Measurements from ENCODE around the gene TRERF1. TPM values are rescaled to one million over a fixed set of nuclear protein-coding genes. Genes with fewer than 3 reads are reported as not detected.

Gene TRERF1
- total and polyA plus RNA-seq, 5 donors from 2014 or later, result 2.3 to 55.7 (median 4.7) TPM

DNA sequence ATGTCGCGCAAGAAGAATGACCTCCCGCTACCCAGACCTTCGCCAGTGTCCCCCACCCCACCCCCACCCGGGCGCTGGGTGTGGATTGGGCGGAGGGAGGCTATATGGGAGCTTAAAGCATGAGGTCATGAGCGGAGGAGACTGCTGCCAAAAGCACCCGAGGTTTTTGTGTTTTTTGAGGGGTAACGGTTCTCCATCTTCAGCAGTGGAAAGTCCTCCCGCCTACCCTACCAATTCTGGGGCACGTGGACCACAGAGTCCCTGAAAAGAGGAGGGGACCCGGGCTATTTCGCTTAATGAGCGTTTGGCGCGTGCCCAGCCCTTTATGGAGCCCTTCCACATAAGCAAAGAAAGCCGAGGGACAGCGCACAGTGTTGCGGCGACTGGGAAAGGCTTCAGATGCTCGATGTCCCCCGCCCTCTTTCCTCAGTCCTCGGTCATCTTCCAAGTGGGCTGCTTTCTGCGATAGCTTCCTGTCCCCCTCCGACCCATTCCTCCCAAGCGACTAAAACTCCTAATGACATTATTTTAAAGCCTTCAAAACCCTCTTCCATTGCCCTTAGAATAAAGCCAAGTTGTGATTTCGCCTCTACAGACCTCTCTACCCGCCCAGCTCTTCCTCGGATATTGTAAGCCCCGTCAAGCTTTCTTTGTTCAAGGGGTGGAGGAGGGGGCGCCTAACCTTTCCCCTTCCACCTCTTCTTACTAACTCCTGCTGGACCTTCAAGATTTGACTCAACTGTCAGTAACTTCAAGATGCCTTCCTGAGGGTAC is 2.1 kb upstream of the TRERF1 start:
- Mint-ChIP-seq H3K27me3 (peaks cover 5% of the 10 kb centered on the region), H3K4me3 (peak overlapping the region; percentile 92 to 98 (median 94)), H3K4me1 (peaks cover 7 to 34% (median 19%) of the 10 kb centered on the region in 4 donors), H3K36me3 (no peaks in the 10 kb centered on the region), H3K9me3 (peaks cover 0 to 1% (median 0%) of the 10 kb centered on the region in 7 donors), H3K27ac (peak overlapping the region; percentile 38 to 87 (median 79))
- ATAC-seq (ENCODE audit: low read depth in 2 of 2), result no peak
- H3K27ac ChIP-seq (ENCODE audit: insufficient read depth, low read length, poor library complexity, severe bottlenecking), result peak overlapping the region; percentile 60
- DNase-seq, result no peak
- peaks cover 32% of the 10 kb centered on the region for H3K4me1 ChIP-seq (ENCODE audit: control insufficient read depth, insufficient read depth, low read length, poor library complexity, severe bottlenecking)
- H3K4me3 ChIP-seq (ENCODE audit: low read depth, low read length), result peak overlapping the region; percentile 57
- H3K27me3 ChIP-seq (ENCODE audit: control insufficient read depth, insufficient read depth, low read length), result no peaks in the 10 kb centered on the region
- no peaks in the 10 kb centered on the region for H3K9me3 ChIP-seq (ENCODE audit: control insufficient read depth in 2 of 2, low read length in 2 of 2)
- H3K36me3 ChIP-seq (ENCODE audit: control insufficient read depth, insufficient read depth, low read length), result no peaks in the 10 kb centered on the region

GRCh38 chr6:42453031-42453653 is 1.4 kb upstream of the TRERF1 start:
- DNase-seq (peak; percentile 68 to 80 (median 73)), ATAC-seq (ENCODE audit: low read depth in 2 of 2) (peak; percentile 74 to 77)
- Mint-ChIP-seq H3K27me3 (peaks cover 5% of the 10 kb centered on the region), H3K4me1 (peaks cover 10 to 41% (median 25%) of the 10 kb centered on the region in 4 donors), H3K9me3 (peaks cover 0 to 1% (median 0%) of the 10 kb centered on the region in 7 donors), H3K36me3 (peaks cover 2% of the 10 kb centered on the region), H3K27ac (peak overlapping the region in 1 of 3 donors; percentile 86), H3K4me3 (peak overlapping the region; percentile 92 to 98 (median 93))
- Histone ChIP-seq H3K27me3 (ENCODE audit: control insufficient read depth, insufficient read depth, low read length) (no peaks in the 10 kb centered on the region), H3K27ac (ENCODE audit: insufficient read depth, low read length, poor library complexity, severe bottlenecking) (peak overlapping the region; percentile 60), H3K4me1 (ENCODE audit: control insufficient read depth, insufficient read depth, low read length, poor library complexity, severe bottlenecking) (peaks cover 39% of the 10 kb centered on the region), H3K36me3 (ENCODE audit: control insufficient read depth, insufficient read depth, low read length) (no peaks in the 10 kb centered on the region), H3K9me3 (ENCODE audit: control insufficient read depth in 2 of 2, low read length in 2 of 2) (no peaks in the 10 kb centered on the region), H3K4me3 (ENCODE audit: low read depth, low read length) (peak overlapping the region; percentile 57)

DNA sequence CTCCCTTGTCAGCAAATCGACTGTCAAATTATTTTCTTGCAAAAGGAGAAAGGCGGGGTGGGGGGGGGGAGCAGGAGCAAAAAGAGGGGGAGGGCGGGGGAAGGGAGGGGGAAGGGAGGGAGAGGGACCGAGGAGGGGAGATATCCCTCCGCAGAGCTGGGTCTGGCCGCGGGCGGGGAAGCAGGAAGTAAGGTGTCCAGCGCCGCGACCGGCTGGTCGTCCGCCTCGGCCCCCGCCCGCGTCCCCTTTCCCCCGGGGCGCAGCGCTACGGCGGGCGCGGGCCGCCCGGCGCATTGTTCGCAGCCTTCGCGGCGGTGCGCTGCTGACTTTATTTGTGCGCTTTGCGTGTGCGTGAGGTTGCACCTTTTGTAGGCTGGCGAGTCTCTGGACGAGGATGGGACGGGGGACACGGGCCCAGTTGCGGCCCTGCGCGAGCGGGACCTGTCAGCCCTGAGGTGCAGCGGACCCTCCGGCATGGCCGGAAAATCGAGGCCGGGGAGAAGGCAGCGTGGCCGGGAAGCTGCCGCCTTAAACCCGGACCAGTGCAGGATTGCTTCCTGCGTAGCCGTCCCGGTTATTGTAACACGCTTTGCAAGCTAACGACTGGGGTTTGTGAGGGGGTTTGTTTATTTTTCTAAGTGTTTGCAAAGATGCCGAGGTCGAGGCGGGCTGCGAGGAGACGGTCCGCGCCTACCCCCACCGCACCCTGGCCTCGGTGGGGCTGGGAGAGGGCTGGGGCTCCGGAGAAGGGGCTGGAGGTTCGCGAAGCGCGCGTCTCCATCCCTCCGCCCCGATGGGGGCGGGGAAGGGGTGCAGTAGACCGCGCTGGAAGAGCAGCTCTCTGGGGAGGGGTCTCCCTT is 675 bp upstream of the TRERF1 start:
- H3K27me3 ChIP-seq (ENCODE audit: control insufficient read depth, insufficient read depth, low read length), result no peaks in the 10 kb centered on the region
- DNase-seq, result peak; percentile 20 to 70 (median 70)
- peak overlapping the region; percentile 94 for H3K4me3 ChIP-seq (ENCODE audit: low read depth, low read length)
- peak overlapping the region; percentile 98 to 100 (median 99) for H3K4me3 Mint-ChIP-seq
- peak overlapping the region in 2 of 3 donors; percentile 86 to 96 for H3K27ac Mint-ChIP-seq
- no peaks in the 10 kb centered on the region for H3K36me3 ChIP-seq (ENCODE audit: control insufficient read depth, insufficient read depth, low read length)
- peaks cover 5% of the 10 kb centered on the region for H3K27me3 Mint-ChIP-seq
- H3K4me1 ChIP-seq (ENCODE audit: control insufficient read depth, insufficient read depth, low read length, poor library complexity, severe bottlenecking), result peaks cover 43% of the 10 kb centered on the region
- H3K27ac ChIP-seq (ENCODE audit: insufficient read depth, low read length, poor library complexity, severe bottlenecking), result peak overlapping the region; percentile 60
- H3K9me3 ChIP-seq (ENCODE audit: control insufficient read depth in 2 of 2, low read length in 2 of 2), result no peaks in the 10 kb centered on the region
- peaks cover 13 to 49% (median 29%) of the 10 kb centered on the region in 4 donors for H3K4me1 Mint-ChIP-seq
- peak; percentile 35 to 37 for ATAC-seq (ENCODE audit: low read depth in 2 of 2)
- peaks cover 0 to 1% (median 0%) of the 10 kb centered on the region in 7 donors for H3K9me3 Mint-ChIP-seq
- peaks cover 9% of the 10 kb centered on the region for H3K36me3 Mint-ChIP-seq

DNA sequence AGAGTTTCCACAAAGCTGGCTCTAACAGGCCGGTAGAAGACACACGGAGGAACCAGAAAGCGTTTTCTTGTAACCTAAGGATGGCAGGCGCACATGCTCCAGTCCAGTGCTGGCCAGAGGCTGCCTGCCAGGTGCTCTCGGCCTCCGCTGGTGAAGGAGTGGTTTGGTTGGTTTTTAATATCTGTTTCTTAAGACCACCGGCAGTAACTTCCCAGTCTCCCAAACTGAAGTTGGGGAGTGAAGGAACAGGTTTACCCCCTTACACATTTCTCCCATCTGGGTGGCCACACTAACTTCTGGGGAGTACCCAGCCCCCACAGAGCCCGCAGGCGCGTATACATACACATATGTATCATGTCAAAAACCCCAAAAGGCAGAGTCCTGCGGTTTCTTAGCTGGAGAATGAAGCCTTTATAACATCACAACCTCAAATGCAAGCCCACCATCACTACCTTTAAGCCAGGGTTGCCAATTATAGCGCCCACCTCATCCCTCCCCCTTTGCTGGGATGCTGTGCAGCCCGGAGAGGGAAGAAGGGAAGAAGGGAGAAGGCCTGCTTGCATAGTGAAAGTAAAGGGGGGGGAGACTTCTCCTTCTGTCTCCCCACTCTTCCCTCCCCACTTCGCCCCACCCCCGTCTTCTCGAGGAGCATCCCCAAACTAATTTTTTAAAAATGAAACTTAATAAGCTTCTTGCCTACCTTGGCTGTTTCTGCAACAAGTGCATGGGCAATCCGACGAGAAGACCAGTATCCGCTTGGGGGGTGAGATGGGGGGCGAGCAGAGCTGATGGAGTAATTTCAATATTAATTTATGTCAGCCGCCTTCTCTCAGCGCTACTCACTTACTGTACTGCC is 1.0 kb downstream of the TRERF1 start:
- Mint-ChIP-seq H3K27ac (peak overlapping the region; percentile 82 to 98 (median 96)), H3K36me3 (peaks cover 12% of the 10 kb centered on the region), H3K27me3 (peaks cover 5% of the 10 kb centered on the region), H3K9me3 (peaks cover 0 to 1% (median 0%) of the 10 kb centered on the region in 7 donors), H3K4me1 (peaks cover 18 to 64% (median 40%) of the 10 kb centered on the region in 4 donors), H3K4me3 (peak overlapping the region; percentile 98 to 100 (median 99))
- Histone ChIP-seq H3K27ac (ENCODE audit: insufficient read depth, low read length, poor library complexity, severe bottlenecking) (peak overlapping the region; percentile 74), H3K9me3 (ENCODE audit: control insufficient read depth in 2 of 2, low read length in 2 of 2) (no peaks in the 10 kb centered on the region), H3K27me3 (ENCODE audit: control insufficient read depth, insufficient read depth, low read length) (no peaks in the 10 kb centered on the region), H3K36me3 (ENCODE audit: control insufficient read depth, insufficient read depth, low read length) (no peaks in the 10 kb centered on the region), H3K4me1 (ENCODE audit: control insufficient read depth, insufficient read depth, low read length, poor library complexity, severe bottlenecking) (peaks cover 51% of the 10 kb centered on the region), H3K4me3 (ENCODE audit: low read depth, low read length) (peak overlapping the region; percentile 94)
- ATAC-seq (ENCODE audit: low read depth in 2 of 2) (no peak), DNase-seq (peak in 2 of 3 donors; percentile 18 to 39)

DNA sequence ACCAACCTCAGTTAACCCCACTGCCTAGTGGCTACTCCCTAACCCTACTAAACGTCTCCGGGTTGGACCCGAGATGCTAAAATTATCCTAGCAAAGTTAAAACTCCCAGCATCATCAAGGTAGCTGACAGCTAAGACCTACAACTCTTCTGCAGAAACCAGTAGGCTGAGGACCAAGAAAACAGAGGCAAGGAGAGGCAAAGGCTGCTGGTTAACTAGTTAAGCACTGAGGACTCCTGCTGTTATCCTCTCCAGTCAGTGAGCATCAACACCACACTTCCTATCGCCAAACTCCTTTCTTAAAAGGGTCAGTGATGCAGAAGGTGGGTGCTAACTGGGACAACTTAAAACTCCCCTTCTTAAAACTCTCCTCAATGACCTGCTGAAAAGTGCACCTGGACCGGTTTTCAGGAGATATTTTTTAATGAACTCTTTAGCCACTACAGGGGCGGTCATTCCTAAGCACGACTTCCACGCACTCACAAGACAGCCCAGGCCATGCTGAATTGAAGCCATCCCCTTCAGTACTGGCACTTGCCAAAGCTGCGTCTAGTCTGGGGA is 1.7 kb downstream of the TRERF1 start:
- Histone ChIP-seq H3K4me1 (ENCODE audit: control insufficient read depth, insufficient read depth, low read length, poor library complexity, severe bottlenecking) (peaks cover 56% of the 10 kb centered on the region), H3K9me3 (ENCODE audit: control insufficient read depth in 2 of 2, low read length in 2 of 2) (no peaks in the 10 kb centered on the region), H3K27ac (ENCODE audit: insufficient read depth, low read length, poor library complexity, severe bottlenecking) (peak overlapping the region; percentile 74), H3K27me3 (ENCODE audit: control insufficient read depth, insufficient read depth, low read length) (no peaks in the 10 kb centered on the region), H3K36me3 (ENCODE audit: control insufficient read depth, insufficient read depth, low read length) (no peaks in the 10 kb centered on the region), H3K4me3 (ENCODE audit: low read depth, low read length) (peak overlapping the region; percentile 94)
- DNase-seq (peak in 1 of 3 donors; percentile 31), ATAC-seq (ENCODE audit: low read depth in 2 of 2) (no peak)
- H3K4me1 Mint-ChIP-seq, result peaks cover 18 to 71% (median 45%) of the 10 kb centered on the region in 4 donors
- H3K27me3 Mint-ChIP-seq, result peaks cover 5% of the 10 kb centered on the region
- H3K9me3 Mint-ChIP-seq, result peaks cover 0 to 1% (median 0%) of the 10 kb centered on the region in 7 donors
- peak overlapping the region; percentile 98 to 100 (median 99) for H3K4me3 Mint-ChIP-seq
- H3K27ac Mint-ChIP-seq, result peak overlapping the region; percentile 82 to 96 (median 90)
- peaks cover 12% of the 10 kb centered on the region for H3K36me3 Mint-ChIP-seq

- DNase-seq (no peak), ATAC-seq (ENCODE audit: low read depth in 2 of 2) (no peak)
- Mint-ChIP-seq H3K4me1 (peaks cover 18 to 77% (median 52%) of the 10 kb centered on the region in 4 donors), H3K9me3 (peaks cover 0 to 1% (median 0%) of the 10 kb centered on the region in 7 donors), H3K27ac (peak overlapping the region; percentile 82 to 96 (median 90)), H3K4me3 (peak overlapping the region; percentile 98 to 100 (median 99)), H3K27me3 (peaks cover 2% of the 10 kb centered on the region), H3K36me3 (peaks cover 12% of the 10 kb centered on the region)
- H3K27ac ChIP-seq (ENCODE audit: insufficient read depth, low read length, poor library complexity, severe bottlenecking), result peak overlapping the region; percentile 62
- H3K4me3 ChIP-seq (ENCODE audit: low read depth, low read length), result peak overlapping the region; percentile 94
- peaks cover 65% of the 10 kb centered on the region for H3K4me1 ChIP-seq (ENCODE audit: control insufficient read depth, insufficient read depth, low read length, poor library complexity, severe bottlenecking)
- H3K36me3 ChIP-seq (ENCODE audit: control insufficient read depth, insufficient read depth, low read length), result no peaks in the 10 kb centered on the region
- H3K27me3 ChIP-seq (ENCODE audit: control insufficient read depth, insufficient read depth, low read length), result no peaks in the 10 kb centered on the region
- H3K9me3 ChIP-seq (ENCODE audit: control insufficient read depth in 2 of 2, low read length in 2 of 2), result no peaks in the 10 kb centered on the region
Observed at GRCh38 chr6:42448927-42449659, 2.6 kb downstream of the TRERF1 start.

Measured in CD4-positive, CD25-positive, alpha-beta regulatory T cell (primary cell).